Fibroblast of pulmonary artery (primary cell): Measurements from ENCODE around the gene OR10A4.
A peak's percentile ranks its signal among the peaks of the same experiment; 100 is the strongest.
"Not testable (repeated sequence)": the region's sequence is repeated elsewhere in the genome, so short reads cannot be mapped to it uniquely, and the experiment has no call there.

Source experiments
- DNase-seq: peaks from one replicate; pipeline ENCODE4 v3.0.0-alpha.2; 2010; ENCODE audit warnings: low read depth
- H3K4me3 ChIP-seq: replicated peaks from 2 replicates; pipeline ENCODE4 v1.5.1; 2011; ENCODE audit warnings: low read depth, mild to moderate bottlenecking, control low read depth, low read length, moderate library complexity
- TF ChIP-seq, protein P1 (sequence below): IDR thresholded peaks from 2 replicates; pipeline ENCODE4 v1.5.1; 2011; ENCODE audit warnings: mild to moderate bottlenecking, control low read depth, low read length, inconsistent platforms; ENCODE audit errors: missing control alignments

The OR10A4 gene

DNA sequence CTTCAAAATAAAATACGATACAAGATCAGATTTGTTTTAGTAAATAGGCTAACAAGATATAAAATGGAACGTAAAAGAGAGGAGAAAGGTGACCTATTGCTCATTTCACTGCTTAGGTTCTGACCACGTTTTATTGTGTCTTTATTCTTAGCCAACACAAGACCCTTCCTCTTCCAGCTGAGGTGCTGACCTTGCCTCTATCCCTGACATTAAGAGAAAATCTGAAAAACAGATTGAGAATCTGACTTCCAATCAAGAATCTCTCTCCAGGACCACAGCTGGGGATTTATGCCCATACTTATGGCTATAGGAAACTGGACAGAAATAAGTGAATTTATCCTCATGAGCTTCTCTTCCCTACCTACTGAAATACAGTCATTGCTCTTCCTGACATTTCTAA lies 31.0 kb upstream of the OR10A4 start, which contains the start of gene OR10A5:
TSS of gene OR10A5 (plus strand) at position 301 of the 400 bp plus-strand sequence. CDS start at position 301, 0 bp downstream.
- no peak within 1 kb of the TSS for H3K4me3 ChIP-seq
- DNase-seq = no peak
- TF ChIP-seq, protein P1, sequence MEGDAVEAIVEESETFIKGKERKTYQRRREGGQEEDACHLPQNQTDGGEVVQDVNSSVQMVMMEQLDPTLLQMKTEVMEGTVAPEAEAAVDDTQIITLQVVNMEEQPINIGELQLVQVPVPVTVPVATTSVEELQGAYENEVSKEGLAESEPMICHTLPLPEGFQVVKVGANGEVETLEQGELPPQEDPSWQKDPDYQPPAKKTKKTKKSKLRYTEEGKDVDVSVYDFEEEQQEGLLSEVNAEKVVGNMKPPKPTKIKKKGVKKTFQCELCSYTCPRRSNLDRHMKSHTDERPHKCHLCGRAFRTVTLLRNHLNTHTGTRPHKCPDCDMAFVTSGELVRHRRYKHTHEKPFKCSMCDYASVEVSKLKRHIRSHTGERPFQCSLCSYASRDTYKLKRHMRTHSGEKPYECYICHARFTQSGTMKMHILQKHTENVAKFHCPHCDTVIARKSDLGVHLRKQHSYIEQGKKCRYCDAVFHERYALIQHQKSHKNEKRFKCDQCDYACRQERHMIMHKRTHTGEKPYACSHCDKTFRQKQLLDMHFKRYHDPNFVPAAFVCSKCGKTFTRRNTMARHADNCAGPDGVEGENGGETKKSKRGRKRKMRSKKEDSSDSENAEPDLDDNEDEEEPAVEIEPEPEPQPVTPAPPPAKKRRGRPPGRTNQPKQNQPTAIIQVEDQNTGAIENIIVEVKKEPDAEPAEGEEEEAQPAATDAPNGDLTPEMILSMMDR = no peak

- TF ChIP-seq, protein P1 = no peak
- no peak for DNase-seq
- H3K4me3 ChIP-seq = no peak overlapping the region
These were observed 25.9 kb upstream of the OR10A4 start for GRCh38 chr11:6850526-6850925.

- DNase-seq, H3K4me3 ChIP-seq: not testable (repeated sequence)
These were observed 21.6 kb upstream of the OR10A4 start for GRCh38 chr11:6854801-6855200.

- TF ChIP-seq, protein P1 = no peak
- H3K4me3 ChIP-seq = no peak overlapping the region
- DNase-seq = peak; percentile 61
These were observed 20.4 kb upstream of the OR10A4 start for GRCh38 chr11:6855971-6856541.

- TF ChIP-seq, protein P1 = no peak
- DNase-seq = peak; percentile 16
- no peak overlapping the region for H3K4me3 ChIP-seq
These were observed 19.6 kb upstream of the OR10A4 start for GRCh38 chr11:6856871-6857270.

DNA sequence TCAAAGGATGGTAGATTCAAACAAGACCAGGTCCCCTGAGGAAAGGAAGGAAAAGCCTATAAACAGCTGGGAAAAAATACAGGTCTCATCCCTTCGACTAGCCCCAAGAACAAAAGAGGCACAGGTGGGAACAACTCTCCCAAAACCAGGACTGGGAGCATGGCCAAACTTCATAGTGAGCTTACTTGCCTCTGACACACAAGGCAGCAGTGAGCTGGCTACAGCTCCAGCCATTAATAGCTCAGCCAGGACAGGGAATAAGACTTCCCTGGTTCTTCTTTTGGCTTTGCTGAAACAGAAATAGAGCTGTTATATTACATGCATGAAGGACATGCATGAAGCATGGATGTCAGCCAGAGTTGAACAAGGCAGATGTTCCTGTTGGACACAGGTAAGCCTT lies 13.5 kb upstream of the OR10A4 start, which contains the start of gene OR10A2:
TSS of gene OR10A2 (plus strand) at position 97 of the 400 bp plus-strand sequence. CDS start 6,698 bp downstream, outside the sequence.
- DNase-seq = no peak
- H3K4me3 ChIP-seq = no peak within 1 kb of the TSS
- TF ChIP-seq, protein P1 = no peak

DNA sequence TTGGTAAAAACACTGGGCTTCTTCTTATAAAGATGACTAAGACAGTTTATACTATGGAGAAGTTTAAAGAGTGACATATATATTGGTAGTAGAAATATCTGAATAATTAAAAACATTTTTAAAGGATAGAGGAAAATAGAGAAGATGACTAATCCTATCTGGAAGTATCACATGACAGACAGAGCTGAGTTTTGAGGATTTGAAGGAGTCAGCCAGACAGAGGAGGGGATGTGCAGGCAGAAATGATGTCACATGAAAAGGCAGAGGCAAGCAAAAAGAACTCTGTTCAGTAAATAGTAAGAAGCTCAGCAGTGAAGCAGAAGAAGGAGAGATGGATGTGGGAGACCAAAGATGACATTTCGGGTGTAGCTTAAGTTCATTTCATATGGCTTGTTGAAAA lies 12.0 kb upstream of the OR10A4 start:
- no peak overlapping the region for H3K4me3 ChIP-seq
- peak; percentile 21 for DNase-seq
- TF ChIP-seq, protein P1 = no peak
